Measurements from ENCODE around the gene IL16. TPM values are rescaled to one million over a fixed set of nuclear protein-coding genes. Genes with fewer than 3 reads are reported as not detected.

Gene IL16
- total RNA-seq, 1 donor, result 89.8 TPM

- Histone ChIP-seq H3K4me3 (ENCODE audit: low read length) (peak overlapping the region; percentile 9), H3K9me3 (ENCODE audit: low read depth, low read length) (no peaks in the 10 kb centered on the region), H3K4me1 (ENCODE audit: insufficient read depth, low read length) (peaks cover 84% of the 10 kb centered on the region), H3K27me3 (ENCODE audit: insufficient read depth, low read length) (no peaks in the 10 kb centered on the region)
Measured at GRCh38 chr15:81294516-81294880, 97.8 kb downstream of the IL16 start.

- H3K27me3 ChIP-seq (ENCODE audit: insufficient read depth, low read length), result no peaks in the 10 kb centered on the region
- H3K9me3 ChIP-seq (ENCODE audit: low read depth, low read length), result no peaks in the 10 kb centered on the region
- H3K4me1 ChIP-seq (ENCODE audit: insufficient read depth, low read length), result peaks cover 88% of the 10 kb centered on the region
- H3K4me3 ChIP-seq (ENCODE audit: low read length), result no peak overlapping the region
Measured at GRCh38 chr15:81295486-81296121, 98.9 kb downstream of the IL16 start.

GRCh38 chr15:81296186-81296585, 99.5 kb downstream of the IL16 start:
- Histone ChIP-seq H3K9me3 (ENCODE audit: low read depth, low read length) (no peaks in the 10 kb centered on the region), H3K4me3 (ENCODE audit: low read length) (peak overlapping the region; percentile 90), H3K4me1 (ENCODE audit: insufficient read depth, low read length) (peaks cover 88% of the 10 kb centered on the region)

GRCh38 chr15:81296673-81297072, 100.0 kb downstream of the IL16 start:
- Histone ChIP-seq H3K4me1 (ENCODE audit: insufficient read depth, low read length) (peaks cover 88% of the 10 kb centered on the region), H3K9me3 (ENCODE audit: low read depth, low read length) (no peaks in the 10 kb centered on the region), H3K4me3 (ENCODE audit: low read length) (peak overlapping the region; percentile 90), H3K27me3 (ENCODE audit: insufficient read depth, low read length) (no peaks in the 10 kb centered on the region)

More at GRCh38 chr15:81296186-81296585, 99.5 kb downstream of the IL16 start:
- no peaks in the 10 kb centered on the region for H3K27me3 ChIP-seq (ENCODE audit: insufficient read depth, low read length)

- H3K4me3 ChIP-seq (ENCODE audit: low read length), result peak overlapping the region; percentile 90
- peaks cover 88% of the 10 kb centered on the region for H3K4me1 ChIP-seq (ENCODE audit: insufficient read depth, low read length)
- H3K9me3 ChIP-seq (ENCODE audit: low read depth, low read length), result no peaks in the 10 kb centered on the region
- no peaks in the 10 kb centered on the region for H3K27me3 ChIP-seq (ENCODE audit: insufficient read depth, low read length)
Measured at GRCh38 chr15:81297147-81297572, 100.5 kb downstream of the IL16 start.

GRCh38 chr15:81297603-81298575, 101.2 kb downstream of the IL16 start:
- Histone ChIP-seq H3K9me3 (ENCODE audit: low read depth, low read length) (no peaks in the 10 kb centered on the region), H3K4me3 (ENCODE audit: low read length) (peak overlapping the region; percentile 90), H3K27me3 (ENCODE audit: insufficient read depth, low read length) (no peaks in the 10 kb centered on the region), H3K4me1 (ENCODE audit: insufficient read depth, low read length) (peaks cover 88% of the 10 kb centered on the region)

GRCh38 chr15:81298611-81299010, 101.9 kb downstream of the IL16 start:
- H3K4me3 ChIP-seq (ENCODE audit: low read length), result peak overlapping the region; percentile 90
- no peaks in the 10 kb centered on the region for H3K9me3 ChIP-seq (ENCODE audit: low read depth, low read length)
- peaks cover 88% of the 10 kb centered on the region for H3K4me1 ChIP-seq (ENCODE audit: insufficient read depth, low read length)
- H3K27me3 ChIP-seq (ENCODE audit: insufficient read depth, low read length), result no peaks in the 10 kb centered on the region

GRCh38 chr15:81299156-81299555, 102.5 kb downstream of the IL16 start:
- Histone ChIP-seq H3K4me1 (ENCODE audit: insufficient read depth, low read length) (peaks cover 88% of the 10 kb centered on the region), H3K4me3 (ENCODE audit: low read length) (peak overlapping the region; percentile 90), H3K27me3 (ENCODE audit: insufficient read depth, low read length) (no peaks in the 10 kb centered on the region), H3K9me3 (ENCODE audit: low read depth, low read length) (no peaks in the 10 kb centered on the region)

- peak overlapping the region; percentile 90 for H3K4me3 ChIP-seq (ENCODE audit: low read length)
Measured at GRCh38 chr15:81299630-81300273, 103.1 kb downstream of the IL16 start.

GRCh38 chr15:81301385-81301784, 104.7 kb downstream of the IL16 start:
- peak overlapping the region; percentile 90 for H3K4me3 ChIP-seq (ENCODE audit: low read length)

More at GRCh38 chr15:81299630-81300273, 103.1 kb downstream of the IL16 start:
- Histone ChIP-seq H3K9me3 (ENCODE audit: low read depth, low read length) (no peaks in the 10 kb centered on the region), H3K27me3 (ENCODE audit: insufficient read depth, low read length) (no peaks in the 10 kb centered on the region), H3K4me1 (ENCODE audit: insufficient read depth, low read length) (peaks cover 88% of the 10 kb centered on the region)

GRCh38 chr15:81301815-81302399, 105.2 kb downstream of the IL16 start:
- Histone ChIP-seq H3K4me1 (ENCODE audit: insufficient read depth, low read length) (peaks cover 90% of the 10 kb centered on the region), H3K4me3 (ENCODE audit: low read length) (peak overlapping the region; percentile 90), H3K27me3 (ENCODE audit: insufficient read depth, low read length) (no peaks in the 10 kb centered on the region), H3K9me3 (ENCODE audit: low read depth, low read length) (no peaks in the 10 kb centered on the region)

More at GRCh38 chr15:81301385-81301784, 104.7 kb downstream of the IL16 start:
- no peaks in the 10 kb centered on the region for H3K9me3 ChIP-seq (ENCODE audit: low read depth, low read length)
- H3K27me3 ChIP-seq (ENCODE audit: insufficient read depth, low read length), result no peaks in the 10 kb centered on the region
- peaks cover 88% of the 10 kb centered on the region for H3K4me1 ChIP-seq (ENCODE audit: insufficient read depth, low read length)

GRCh38 chr15:81302701-81303109, 106.0 kb downstream of the IL16 start:
- peak overlapping the region; percentile 90 for H3K4me3 ChIP-seq (ENCODE audit: low read length)
- H3K4me1 ChIP-seq (ENCODE audit: insufficient read depth, low read length), result peaks cover 98% of the 10 kb centered on the region
- no peaks in the 10 kb centered on the region for H3K27me3 ChIP-seq (ENCODE audit: insufficient read depth, low read length)
- H3K9me3 ChIP-seq (ENCODE audit: low read depth, low read length), result no peaks in the 10 kb centered on the region

GRCh38 chr15:81303244-81304225, 106.9 kb downstream of the IL16 start:
- peaks cover 91% of the 10 kb centered on the region for H3K4me1 ChIP-seq (ENCODE audit: insufficient read depth, low read length)
- H3K9me3 ChIP-seq (ENCODE audit: low read depth, low read length), result no peaks in the 10 kb centered on the region
- peak overlapping the region; percentile 90 for H3K4me3 ChIP-seq (ENCODE audit: low read length)
- H3K27me3 ChIP-seq (ENCODE audit: insufficient read depth, low read length), result no peaks in the 10 kb centered on the region

- Histone ChIP-seq H3K27me3 (ENCODE audit: insufficient read depth, low read length) (no peaks in the 10 kb centered on the region), H3K9me3 (ENCODE audit: low read depth, low read length) (no peaks in the 10 kb centered on the region), H3K4me1 (ENCODE audit: insufficient read depth, low read length) (peaks cover 84% of the 10 kb centered on the region), H3K4me3 (ENCODE audit: low read length) (no peak overlapping the region)
Measured at GRCh38 chr15:81304226-81304625, 107.5 kb downstream of the IL16 start.
